GM18858 (cell line): ENCODE results near the gene NAV1.
"Not testable (repeated sequence)": the region's sequence is repeated elsewhere in the genome, so short reads cannot be mapped to it uniquely, and the experiment has no call there.

Source experiments
- ATAC-seq: cut with Tn5 transposase; IDR thresholded peaks from one replicate; pipeline ENCODE4 v1.9.1; 2021; ENCODE audit not compliant: unreplicated experiment

Gene NAV1

GRCh38 chr1:201562659-201563405 is 23.9 kb downstream of the NAV1 start:
- ATAC-seq = no peak

GRCh38 chr1:201563406-201563780 is 24.5 kb downstream of the NAV1 start:
- ATAC-seq = no peak

- ATAC-seq = no peak
Measured at GRCh38 chr1:201563941-201564340, 25.0 kb downstream of the NAV1 start.

- ATAC-seq = no peak
Measured at GRCh38 chr1:201565024-201565730, 26.2 kb downstream of the NAV1 start.

- ATAC-seq = no peak
Measured at GRCh38 chr1:201565771-201566528, 27.0 kb downstream of the NAV1 start.

GRCh38 chr1:201566529-201566823 is 27.5 kb downstream of the NAV1 start:
- no peak for ATAC-seq

GRCh38 chr1:201566933-201567801 is 28.2 kb downstream of the NAV1 start:
- no peak for ATAC-seq

GRCh38 chr1:201568265-201568664 is 29.3 kb downstream of the NAV1 start:
- ATAC-seq = no peak

- ATAC-seq = no peak
Measured at GRCh38 chr1:201568859-201569294, 29.9 kb downstream of the NAV1 start.

GRCh38 chr1:201570181-201570885 is 31.4 kb downstream of the NAV1 start:
- ATAC-seq = no peak

GRCh38 chr1:201570886-201571624 is 32.1 kb downstream of the NAV1 start:
- no peak for ATAC-seq

- ATAC-seq = no peak
Measured at GRCh38 chr1:201573030-201573429, 34.1 kb downstream of the NAV1 start.

- no peak for ATAC-seq
Measured at GRCh38 chr1:201573923-201574322, 35.0 kb downstream of the NAV1 start.

GRCh38 chr1:201575912-201576311 is 37.0 kb downstream of the NAV1 start:
- ATAC-seq = no peak

- ATAC-seq = no peak
Measured at GRCh38 chr1:201576914-201577313, 38.0 kb downstream of the NAV1 start.

- no peak for ATAC-seq
Measured at GRCh38 chr1:201578008-201578888, 39.3 kb downstream of the NAV1 start.

GRCh38 chr1:201581371-201581770 is 42.4 kb downstream of the NAV1 start:
- not testable (repeated sequence) for ATAC-seq

- no peak for ATAC-seq
Measured at GRCh38 chr1:201582705-201583442, 43.9 kb downstream of the NAV1 start.
